B cell (primary cell): ENCODE measurements around the gene LPCAT3.

Source experiments
- CTCF ChIP-seq: fragments of 200-600 bp; IDR thresholded peaks from one replicate; pipeline ENCODE4 v1.8.0; 2022; ENCODE audit warnings: antibody characterized with exemption, mild to moderate bottlenecking
- EZH2 ChIP-seq: IDR thresholded peaks from 2 replicates; pipeline ENCODE4 v1.6.1; 2012; ENCODE audit warnings: borderline replicate concordance, low read depth, mild to moderate bottlenecking, moderate library complexity, low read length; ENCODE audit not compliant: insufficient read depth, poor library complexity, severe bottlenecking

GRCh38 chr12:7042842-7043241, 24.6 kb upstream of the LPCAT3 start:
- TF ChIP-seq EZH2: no peak
- peak; percentile 26 for TF ChIP-seq CTCF
